HG03460 (cell line): ENCODE measurements around the gene AKAP5.

Experiments
- ATAC-seq: cut with Tn5 transposase; IDR thresholded peaks from one replicate; pipeline ENCODE4 v1.9.1; 2021; ENCODE audit not compliant: unreplicated experiment

AKAP5 gene, protein sequence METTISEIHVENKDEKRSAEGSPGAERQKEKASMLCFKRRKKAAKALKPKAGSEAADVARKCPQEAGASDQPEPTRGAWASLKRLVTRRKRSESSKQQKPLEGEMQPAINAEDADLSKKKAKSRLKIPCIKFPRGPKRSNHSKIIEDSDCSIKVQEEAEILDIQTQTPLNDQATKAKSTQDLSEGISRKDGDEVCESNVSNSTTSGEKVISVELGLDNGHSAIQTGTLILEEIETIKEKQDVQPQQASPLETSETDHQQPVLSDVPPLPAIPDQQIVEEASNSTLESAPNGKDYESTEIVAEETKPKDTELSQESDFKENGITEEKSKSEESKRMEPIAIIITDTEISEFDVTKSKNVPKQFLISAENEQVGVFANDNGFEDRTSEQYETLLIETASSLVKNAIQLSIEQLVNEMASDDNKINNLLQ

DNA sequence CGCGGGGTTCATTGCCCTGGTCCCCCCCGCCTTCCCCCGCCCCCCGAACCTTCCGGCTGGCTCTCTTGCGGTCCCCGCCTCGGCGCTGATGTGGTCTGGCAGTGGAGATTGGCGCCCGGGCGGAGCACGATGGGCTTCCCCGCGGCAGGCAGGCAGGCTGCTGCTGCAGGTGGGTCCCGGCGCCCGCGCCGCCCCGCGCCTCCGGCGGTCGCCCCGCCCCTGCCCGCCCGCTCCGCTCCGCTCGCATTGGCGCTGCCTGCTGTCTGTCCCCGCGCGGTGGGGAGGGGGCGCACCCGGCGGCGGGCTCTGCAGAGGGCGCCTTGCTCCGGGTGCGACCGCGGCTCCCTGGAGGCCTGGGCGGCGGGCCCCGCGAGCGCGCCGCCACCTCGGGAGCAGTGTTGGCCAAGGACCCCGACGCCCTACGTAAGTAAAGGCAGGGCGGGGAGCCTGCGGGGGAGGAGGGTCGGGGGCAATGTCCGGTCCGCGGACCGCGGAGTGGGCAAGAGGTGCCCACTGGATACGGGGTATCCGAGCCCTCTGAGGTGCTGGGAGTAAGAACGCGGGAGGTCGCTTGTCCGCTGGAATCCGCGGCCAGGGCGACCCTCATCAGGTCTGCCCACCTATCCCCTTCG, at the start of gene AKAP5:
AKAP5 (plus strand) TSS at position 309 of the 632 bp plus-strand sequence. CDS start 2,896 bp downstream, outside the sequence.
- ATAC-seq, result peak; percentile 51

DNA sequence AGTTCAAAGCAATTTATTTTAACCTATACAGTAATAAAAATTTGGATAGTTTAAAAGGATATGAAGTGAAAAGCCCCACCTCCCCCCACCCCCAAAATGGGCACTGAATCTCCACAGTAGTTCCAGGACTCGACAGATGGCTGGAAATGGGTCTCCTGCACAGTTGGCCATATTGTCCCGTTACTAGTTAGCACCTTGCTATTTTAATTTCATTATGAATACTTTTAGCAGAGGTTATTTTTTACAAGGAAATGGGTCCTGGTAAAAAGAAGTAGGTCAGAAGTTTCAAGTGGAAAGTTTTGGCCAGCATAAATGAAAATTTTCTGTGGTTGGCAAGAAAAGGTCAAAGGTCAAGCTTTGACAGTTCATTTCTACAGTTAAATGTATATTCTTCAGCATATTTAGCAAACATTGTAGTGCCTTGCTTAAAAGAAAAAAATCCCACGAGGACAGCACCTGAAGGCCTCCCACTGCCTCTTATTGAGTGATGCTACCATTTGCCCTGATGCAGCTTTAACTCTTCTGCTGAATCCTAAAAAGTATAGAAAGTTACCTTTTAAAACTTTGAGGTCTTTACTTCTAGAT, 48.9 kb upstream of the AKAP5 start:
- ATAC-seq, result no peak

DNA sequence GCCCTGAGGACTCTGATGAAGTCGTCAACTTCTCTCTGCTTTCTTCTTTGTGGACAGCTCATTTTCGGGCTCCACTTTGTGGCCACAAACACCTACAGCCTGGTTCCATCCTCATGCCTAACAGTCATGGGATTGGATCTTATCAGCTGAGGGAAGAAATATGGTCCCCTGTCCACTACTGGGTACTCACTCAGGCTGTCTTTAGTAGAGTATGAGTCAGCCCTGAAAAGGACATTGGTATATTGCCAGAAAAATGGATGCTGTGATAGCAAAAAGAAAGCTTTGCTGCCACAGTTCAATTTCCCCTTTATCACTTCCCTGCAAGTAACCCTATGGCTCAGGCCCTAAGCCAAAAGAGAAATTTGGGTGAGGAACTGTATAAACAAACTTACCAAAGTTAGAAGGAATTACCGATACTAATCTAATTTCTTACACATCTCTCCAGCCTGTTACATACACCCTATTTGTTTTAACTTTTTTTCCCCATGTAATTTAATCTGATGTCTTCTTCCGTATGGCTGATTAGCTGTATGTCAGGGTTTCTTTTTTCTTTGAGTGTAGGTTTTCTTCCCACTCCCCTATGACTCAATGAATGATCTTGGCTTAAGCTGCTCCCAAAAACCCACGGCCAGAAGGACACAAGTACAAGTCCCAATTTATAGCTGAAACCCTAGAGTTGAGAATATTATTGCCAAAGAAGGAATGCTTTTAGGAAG, 48.1 kb upstream of the AKAP5 start:
- ATAC-seq, result no peak

DNA sequence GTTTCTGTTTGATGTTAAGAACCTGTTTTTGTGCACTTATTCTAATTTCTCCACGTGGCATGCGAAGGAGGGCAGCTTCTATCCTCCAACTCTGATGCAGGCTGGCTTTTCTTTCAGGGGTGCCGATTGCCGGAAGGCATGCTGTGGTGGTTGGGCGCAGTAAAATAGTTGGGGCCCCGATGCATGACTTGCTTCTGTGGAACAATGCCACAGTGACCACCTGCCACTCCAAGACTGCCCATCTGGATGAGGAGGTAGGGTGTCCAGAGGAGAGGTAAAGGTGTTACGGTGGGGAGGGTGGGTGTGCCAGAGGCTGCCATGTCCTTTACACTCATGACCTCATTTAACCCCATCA, 47.6 kb upstream of the AKAP5 start:
- no peak for ATAC-seq

DNA sequence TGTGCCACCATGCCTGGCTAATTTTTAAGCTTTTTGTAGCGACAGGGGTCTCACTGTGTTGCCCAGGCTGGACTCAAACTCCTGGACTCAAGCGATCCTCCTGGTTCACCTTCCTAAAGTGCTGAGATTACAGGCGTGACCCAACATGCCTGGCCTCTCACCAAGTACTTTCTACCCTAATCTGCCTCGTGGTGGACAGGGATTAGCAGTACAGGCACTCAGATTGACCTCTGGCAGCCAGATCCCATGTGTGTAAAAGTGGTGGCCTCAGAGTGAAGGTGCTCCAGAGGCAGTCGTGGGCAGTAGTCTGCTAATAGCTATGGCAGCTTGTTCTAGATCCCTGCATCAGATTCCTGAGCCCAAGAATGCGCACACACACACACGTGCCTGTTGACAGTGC, 46.3 kb upstream of the AKAP5 start:
- ATAC-seq, result no peak

DNA sequence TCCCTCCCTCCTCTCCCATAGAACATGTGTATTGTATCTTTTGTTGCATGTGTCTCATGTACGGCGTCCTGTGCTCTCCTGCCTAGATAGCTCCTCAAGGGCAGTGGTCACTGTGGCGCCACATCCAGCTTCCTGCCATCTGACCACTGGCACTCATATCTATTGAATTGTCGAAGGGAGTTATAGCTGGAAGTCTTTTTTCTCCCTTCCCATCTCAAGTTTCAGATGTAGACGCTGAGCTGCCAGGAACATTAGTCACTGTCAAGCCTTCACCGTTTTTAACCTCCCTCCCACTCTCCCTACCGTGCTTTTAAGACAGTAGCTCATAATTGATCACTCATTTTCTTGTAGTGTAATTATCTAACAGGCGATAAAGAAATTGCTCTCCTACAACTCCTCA, 44.1 kb upstream of the AKAP5 start:
- no peak for ATAC-seq

DNA sequence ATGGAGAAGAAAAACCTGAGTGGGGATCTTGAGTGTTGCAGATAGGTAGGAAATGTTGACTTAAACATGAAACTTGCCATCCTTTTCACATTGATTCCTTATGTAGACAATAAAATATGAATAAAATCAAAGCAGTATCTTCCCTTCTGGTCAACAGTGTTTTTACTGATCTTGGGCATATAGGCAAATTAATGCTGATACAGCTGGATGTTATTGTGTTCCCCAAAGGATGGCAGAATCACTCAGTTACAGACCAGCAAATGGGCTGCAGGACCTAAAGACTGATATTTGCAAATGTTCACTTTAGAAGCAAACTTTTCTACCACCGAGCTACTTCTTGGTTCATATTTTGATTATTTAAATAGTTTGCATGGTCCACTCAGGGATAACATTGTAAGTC, 43.3 kb upstream of the AKAP5 start:
- no peak for ATAC-seq

DNA sequence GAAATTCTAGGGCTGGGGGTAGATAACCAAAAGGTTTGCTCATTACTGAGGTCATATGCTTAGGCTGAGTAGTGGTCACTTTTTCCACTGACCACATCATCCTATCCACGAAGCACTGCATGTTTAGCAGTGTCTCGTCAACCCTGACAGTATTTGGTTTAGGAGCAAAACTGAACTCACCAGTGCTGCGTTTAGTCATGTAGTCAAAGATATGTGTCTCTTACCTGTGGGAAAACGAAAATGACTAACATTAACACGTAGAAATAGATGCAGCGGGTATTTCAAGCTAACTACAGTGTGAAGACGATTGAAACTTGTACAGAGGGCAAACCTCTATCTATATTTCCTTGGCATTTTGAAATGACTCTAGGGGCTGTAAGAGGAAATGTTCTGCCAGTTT, 42.5 kb upstream of the AKAP5 start:
- ATAC-seq, result no peak

DNA sequence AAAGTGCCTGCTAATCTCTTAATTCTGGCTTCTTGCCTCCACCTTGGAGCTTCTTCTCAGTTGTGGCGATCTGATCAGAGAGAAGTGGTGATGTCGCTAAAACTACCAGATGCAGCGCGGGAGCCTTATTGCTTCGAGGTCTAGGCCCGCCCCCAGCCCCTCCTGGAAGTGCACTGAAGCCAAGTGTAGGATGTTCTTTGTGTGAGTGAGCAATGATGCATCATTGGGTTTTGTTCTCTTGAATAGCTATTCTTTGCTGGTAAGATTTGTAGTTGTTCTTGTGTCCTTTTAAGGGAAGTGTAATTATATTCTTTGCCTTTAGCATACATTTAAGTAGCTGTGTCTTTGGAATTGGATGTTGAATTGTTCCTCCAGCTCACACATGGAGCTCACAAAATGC, 41.3 kb upstream of the AKAP5 start:
- ATAC-seq, result no peak

DNA sequence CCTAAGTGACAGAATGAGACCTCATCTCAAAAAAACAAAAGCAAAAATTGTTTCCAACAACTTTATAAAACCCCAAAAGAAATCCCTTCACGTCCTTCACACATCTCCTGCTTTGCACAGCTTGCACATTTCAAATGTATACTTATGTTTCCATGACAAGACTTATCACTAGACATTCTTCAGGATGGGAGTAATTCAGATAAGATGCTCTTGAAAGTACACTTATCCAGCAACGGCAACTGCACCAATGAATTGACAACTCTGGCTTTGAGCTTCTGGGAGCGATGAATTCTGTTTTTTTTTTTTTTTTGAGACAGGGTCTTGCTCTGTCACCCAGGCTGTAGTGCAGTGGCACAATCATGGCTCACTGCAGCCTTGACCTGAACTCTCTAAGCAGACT, 30.8 kb upstream of the AKAP5 start:
- no peak for ATAC-seq

DNA sequence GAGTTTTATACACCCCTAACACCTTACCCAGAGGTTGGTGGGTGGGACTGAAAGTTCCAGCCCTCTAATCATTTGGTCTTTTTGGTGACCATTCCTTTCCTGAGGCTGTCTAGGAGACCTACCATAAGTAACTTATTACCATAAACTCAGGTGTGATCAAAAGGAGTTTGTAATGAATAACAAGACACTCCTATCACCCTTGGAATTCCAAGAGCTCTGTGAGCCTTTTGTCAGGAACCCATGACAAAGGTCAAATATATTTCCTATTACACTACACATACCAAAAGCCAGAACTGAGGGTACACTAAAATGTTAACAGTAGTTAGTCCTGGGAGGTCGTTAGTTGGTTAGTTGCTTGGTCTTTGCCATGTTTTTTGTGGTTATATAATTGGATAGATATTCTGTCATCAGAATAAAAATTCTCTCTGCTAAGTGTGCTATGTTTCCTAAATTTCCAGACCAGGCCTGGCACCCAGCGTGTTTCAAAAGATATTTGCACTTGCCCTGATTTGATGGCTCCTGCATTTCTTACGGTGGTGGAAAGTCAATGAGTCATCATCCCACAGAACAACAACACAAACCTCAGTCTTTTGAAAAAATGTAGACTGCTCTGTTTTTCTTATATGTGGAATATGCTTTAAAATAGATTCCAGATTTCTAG, 27.0 kb upstream of the AKAP5 start:
- ATAC-seq, result no peak

DNA sequence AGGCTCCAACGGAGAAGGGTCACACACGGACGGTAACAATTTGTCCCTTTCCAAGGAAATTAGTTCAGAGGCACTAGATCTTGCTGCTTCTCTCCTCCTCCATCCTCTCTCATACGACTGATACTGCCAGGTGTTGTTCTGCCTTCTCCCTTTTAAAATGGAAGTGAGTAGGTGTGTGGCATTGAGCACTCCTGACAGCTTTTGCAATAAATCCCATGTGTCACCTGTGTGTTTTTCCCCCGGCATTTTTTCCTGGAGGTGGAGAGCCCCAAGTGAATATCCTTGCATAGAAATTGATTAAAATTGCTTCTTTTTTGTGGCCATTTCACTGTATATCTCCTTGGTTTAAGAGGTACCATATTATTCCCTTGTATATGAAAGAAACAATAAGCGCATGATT, 26.2 kb upstream of the AKAP5 start:
- ATAC-seq, result no peak

DNA sequence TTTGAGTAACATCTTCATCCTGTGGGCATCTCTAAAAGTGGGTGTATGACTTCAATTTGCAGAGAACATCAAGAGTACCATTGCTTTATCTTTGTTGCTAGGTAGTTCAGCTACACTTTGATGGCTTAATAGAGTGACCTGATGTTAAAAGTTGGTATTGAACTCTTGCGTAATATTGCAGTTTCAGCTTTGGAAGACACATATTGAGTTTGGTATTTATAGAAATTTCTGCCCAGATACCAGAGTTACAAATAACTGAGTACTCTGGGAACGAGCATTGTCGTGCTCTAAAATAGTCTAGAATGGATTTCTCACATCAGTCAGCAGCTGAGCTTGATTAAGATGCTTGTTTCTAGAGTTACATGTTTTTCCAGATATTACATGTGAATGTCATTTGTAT, 24.8 kb upstream of the AKAP5 start:
- no peak for ATAC-seq

DNA sequence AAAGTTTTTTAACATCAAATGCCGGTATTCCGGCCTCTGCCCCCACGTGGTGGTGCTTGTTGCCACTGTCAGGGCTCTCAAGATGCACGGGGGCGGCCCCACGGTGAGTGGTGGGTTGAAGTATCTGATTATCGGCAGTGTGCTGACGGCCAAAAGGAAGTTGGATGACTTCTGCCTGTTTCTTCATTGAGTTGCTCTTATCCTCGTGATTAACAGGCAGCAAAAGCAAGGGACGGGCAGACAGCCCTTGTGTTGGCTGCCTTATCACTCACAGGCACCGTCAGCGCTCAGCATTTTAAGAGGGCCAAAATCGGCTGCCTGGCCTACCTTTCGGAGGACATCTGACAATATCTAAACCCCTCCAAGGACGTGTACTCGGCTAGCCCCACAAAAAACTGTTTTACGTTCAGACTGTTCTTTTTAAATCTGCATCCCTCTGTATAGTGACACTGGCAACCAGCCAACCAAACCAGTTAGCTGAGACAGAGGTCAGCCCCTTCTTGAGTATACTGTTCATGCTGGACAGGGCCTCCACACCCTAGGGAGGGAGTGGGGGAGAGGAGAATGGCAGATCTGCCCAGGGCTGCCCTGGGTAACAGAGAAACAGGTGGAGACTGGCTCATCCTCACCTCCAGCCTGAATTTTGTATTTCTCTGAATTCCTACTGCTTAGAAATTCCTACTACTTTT, 22.9 kb upstream of the AKAP5 start:
- no peak for ATAC-seq

DNA sequence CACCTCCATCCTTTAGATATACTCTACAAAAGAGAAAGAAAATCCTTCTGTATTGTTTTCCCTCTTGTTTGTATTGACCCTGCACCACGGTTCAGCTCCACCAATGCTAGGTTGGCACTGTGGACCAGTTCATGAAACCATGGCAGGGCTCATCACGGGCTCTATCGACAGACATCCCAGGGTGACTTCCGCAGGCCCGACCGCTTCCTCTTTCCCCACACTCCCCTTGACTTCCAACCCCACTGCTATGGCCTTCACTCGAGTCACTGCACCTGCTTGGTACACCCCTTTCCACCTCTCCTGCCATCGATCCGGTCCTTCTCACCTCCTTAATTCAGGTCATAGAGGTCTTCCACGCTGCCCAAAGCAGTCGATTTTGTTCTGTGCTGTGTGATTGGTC, 21.2 kb upstream of the AKAP5 start:
- ATAC-seq, result no peak

DNA sequence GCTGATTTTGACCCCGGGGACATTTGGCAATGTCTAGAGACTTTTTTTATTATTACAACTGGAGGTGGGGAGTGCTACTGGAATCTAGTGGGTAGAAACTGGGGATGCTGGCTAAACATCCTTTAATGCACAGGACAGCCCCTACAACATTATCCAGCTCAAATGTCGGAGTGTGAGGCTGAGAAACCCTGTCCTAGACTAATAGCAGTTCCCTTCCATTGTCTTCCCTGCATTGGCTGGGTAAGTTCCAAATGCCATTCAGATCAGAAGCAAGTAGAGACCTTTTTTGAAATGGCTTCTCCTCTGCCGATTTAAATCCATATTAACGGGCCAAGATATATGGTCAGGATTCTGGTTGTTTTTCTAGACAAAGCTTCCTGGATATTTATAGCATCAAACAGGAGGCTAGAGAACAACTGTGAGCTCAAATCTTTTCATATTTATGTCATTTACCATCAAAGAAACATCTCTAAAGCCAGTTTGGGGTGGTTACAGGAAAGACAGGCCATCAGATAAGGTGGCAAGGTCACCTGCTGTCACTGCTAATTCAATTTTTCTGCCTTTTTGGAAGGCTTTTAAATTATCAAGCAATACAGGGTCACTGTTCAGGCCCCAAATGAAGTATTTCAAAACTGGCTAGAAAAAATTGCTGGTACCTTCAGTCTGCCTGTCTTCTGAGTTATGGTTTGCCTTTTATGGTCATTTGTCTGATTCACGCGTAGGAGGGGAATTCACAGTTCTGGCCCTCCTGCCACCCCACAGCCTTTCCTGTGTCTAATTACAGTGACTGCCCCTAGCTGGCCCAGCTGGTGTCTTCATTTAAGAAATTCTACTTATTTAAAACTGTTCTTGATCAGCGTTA, 20.1 kb upstream of the AKAP5 start:
- peak; percentile 97 for ATAC-seq

DNA sequence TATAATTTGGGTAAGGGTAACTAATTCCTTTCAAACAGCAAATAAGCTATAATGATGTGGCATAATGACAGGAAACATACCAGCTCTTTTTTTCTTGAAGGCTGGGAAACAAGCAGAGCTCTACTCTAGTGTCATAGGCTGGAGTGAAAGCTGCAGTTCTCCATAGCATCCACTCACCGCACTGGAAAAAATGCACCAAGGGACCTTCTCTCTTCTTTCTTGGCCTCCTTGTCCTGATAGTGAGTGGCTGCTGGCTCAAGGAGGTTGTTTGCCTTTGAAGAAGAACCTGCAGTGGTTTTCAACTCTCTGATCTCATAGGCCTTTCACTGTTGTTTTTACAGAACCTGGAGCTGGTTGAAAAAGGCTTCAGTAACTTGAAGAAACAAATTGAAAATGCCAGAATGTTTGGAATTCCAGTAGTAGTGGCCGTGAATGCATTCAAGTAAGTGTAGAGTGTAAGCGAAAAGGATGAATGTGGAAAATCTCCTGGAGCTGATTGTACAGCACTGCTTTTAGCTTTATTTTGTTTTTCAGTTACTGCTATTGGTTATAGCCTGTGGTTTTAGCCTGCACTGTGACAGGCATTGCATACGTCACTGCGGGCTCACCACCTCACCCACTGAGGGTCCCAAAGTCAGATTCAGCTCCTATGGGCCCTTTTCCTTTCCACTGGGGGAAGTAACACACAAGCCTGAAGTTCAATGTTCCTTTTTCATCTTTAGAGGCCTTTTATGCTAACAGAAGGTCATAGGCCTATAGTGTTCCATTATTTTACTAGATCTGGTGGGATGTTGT, 17.2 kb upstream of the AKAP5 start:
- ATAC-seq, result no peak

DNA sequence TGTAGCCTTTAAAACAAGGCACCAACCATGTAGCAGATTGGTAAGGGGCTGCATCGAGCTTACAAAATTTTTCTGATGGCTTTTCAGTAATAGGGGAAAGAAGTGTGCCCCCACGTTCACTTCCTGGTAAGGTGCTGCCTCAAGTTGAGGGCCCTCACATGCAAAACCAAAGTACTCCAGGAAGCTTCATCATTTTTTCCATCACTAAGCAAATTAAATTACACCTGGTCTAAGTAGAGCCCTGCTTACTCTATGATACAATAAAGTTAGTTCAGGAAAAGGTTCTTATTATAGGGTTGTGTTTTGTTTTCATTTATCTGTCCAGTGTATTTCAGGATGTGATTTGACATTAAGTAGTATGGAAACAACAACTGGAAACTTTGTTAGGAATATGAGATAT, 15.0 kb upstream of the AKAP5 start:
- no peak for ATAC-seq

DNA sequence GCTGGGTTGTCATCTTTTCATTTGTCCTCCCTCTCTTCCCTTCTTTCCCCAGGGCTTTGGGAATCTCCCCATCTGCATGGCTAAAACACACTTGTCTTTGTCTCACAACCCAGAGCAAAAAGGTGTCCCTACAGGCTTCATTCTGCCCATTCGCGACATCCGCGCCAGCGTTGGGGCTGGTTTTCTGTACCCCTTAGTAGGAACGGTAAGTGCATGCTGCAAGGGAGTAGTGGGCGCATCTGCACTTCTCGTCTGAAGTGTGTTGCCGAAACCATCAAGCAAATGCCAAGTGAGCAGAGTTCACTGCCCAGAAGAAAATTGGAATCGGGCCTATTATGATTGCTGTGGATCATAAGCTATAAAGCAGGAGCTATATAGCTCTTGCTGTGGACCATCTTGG, 10.6 kb upstream of the AKAP5 start:
- no peak for ATAC-seq
